GM21619 (cell line): ENCODE data around the gene NR1H4.
"Not testable (repeated sequence)": the region's sequence is repeated elsewhere in the genome, so short reads cannot be mapped to it uniquely, and the experiment has no call there.

ENCODE experiments used
- ATAC-seq: cut with Tn5 transposase; IDR thresholded peaks from one replicate; pipeline ENCODE4 v1.9.1; 2021; ENCODE audit not compliant: unreplicated experiment

The NR1H4 gene

DNA sequence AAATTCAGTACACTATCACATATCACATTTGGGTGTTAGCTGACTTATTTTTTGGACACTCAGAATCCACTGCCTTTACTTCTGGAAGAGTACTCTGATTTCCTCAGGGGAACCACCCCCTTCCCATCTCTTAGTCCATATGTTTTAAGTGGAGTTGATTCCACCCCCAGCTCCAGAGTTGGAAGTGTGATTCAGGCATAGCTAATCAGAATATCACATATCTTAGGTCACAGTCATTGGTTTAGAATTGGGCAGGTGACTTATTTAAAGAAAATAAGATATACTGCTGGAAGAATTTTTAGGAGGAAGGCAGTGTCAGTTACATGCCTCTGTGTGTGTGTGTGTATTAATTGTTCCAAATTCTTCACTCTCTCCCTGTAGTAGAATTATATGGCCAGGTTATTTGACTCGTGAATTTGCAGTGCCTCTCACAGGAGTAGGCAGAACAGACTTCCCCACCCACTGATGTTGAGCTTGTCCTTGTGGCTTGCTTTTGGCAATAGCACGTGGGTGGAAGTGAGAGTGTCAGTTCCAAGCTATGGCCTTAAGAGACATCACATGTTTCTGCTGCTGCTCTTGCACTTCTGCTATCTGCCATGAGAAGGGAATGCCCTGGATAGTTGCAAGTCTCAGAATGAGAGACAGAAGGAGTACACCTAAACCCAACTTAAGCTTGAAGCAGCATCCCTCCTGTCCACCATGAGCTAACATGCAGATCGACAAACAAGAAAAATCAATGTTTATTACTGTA is 93.4 kb downstream of the NR1H4 start:
- peak; percentile 91 for ATAC-seq

DNA sequence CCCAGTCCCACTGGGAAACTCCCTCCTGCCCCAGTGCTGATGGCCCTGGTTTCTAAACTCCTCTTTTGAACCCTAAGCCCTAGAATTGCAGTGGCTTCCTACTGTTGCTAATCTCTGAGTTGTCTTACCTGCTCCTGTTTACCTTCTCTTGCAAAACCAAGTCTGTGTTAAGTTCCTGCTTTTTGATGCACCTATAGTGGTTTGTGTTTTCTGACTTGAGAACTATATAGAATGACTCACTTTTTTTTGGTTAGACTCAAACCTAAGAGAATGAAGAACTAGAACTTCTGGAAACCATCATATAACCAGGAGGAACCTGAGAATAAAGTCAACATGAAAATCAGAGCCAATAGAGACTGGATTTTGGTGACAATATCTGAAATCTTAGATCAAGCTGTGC is 94.3 kb downstream of the NR1H4 start:
- peak; percentile 23 for ATAC-seq

DNA sequence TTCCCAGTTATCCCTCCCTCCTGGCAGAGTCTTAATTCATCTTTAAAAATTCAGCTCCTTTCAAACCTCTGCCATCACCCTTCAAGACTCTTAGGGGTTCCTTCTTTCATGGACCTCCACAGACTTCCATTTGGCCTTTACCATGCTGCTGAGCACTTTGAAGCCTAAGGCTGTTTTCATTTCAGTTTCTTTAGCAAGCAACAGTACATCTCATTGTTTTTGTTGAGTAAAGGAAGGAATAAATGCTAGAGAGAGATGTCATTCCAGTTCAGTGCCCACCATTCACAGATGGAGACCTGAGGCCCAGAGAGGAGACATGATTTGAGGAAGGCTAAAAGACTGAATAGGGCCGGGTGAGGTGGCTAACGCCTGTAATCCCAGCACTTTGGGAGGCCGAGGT is 98.5 kb downstream of the NR1H4 start:
- ATAC-seq, result no peak

DNA sequence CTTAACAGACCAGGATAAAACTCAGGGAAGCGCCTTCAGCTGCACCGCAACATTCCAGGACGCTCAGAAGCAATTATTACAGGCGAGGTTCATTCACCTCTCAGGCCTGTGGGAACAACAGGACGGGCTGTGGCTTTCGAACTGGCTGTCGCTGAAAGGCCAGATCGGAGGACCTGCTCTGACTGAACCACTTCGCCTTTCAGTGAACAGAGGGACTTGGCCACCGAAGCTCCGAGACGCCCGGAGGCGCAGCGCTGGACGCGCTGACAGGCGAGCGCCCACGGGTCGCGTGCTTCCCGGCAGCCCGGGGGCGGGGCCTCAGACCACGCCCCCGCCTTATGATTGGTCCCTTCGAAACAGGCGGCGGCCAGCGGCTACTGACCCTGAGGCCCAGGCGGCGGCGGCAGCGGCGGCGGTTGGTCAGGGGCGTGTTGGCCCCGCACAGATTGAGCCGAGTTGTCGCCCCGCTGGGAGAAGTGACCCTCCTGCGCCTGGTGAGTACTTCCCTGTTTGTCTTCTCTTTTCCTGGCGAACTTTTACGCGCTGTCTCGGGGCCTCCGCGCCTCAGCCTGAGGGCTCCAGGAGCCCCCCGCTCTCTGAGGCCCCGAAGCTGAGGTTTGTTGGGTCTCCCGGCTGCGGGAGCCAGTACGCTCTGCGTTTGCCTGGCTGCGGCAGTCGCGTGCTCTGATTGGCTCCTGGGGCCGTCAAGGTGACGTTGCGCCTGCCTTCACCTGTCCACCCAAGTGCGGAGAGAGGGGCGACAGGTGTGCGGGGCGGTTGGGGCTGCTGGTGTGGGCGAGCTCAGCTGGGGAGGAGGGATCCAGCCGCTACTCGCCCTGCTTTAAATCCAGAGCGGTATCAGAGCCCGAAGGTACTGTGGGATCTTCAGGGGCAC is 99.9 kb downstream of the NR1H4 start, which contains the start of gene GAS2L3:
Gene GAS2L3, plus strand, starts transcription at position 393 of the 895 bp plus-strand sequence. CDS start 21,221 bp downstream, outside the sequence.
- ATAC-seq, result peak; percentile 97

DNA sequence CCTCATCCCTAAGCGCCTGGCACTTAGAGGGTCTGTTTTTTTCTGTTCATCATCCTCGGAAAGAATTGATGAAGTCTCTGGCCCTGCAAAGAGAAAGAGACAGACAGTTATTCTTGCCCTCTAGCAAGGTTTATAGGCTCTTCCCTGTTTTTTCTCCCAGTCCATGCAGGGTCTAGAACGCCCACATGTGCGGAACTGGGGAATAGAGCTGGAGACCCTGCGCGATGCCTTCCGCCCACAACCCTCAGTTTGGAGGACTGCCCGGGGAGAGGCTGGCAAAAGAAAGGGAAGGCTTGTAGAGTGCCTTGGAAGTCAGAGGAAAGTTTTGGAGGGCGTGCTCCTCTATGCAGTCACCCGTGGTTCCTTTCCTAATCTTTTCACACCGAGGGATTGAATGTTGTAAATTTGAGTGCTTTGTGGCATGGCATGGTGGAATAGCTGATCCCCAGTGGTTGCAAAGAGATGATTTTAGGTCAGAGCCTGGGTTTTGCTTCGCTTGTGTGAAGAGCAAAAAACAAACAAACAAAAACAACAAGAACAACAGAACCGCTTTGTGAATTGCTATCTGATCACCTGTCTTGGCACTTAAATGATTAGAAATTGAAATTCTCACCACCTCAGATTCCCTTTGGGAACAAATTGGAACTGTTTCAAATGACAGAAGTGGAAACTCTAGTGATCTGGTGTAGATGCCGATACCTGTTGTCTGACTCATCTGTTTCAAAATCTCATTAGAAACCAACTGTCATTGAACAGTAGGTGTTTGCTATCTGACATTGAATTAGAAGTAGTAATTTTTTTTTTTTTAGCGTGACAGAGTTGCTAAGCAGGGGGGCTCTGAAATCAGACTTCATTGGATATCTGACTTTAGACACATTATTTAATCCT is 100.8 kb downstream of the NR1H4 start:
- peak; percentile 5 for ATAC-seq

DNA sequence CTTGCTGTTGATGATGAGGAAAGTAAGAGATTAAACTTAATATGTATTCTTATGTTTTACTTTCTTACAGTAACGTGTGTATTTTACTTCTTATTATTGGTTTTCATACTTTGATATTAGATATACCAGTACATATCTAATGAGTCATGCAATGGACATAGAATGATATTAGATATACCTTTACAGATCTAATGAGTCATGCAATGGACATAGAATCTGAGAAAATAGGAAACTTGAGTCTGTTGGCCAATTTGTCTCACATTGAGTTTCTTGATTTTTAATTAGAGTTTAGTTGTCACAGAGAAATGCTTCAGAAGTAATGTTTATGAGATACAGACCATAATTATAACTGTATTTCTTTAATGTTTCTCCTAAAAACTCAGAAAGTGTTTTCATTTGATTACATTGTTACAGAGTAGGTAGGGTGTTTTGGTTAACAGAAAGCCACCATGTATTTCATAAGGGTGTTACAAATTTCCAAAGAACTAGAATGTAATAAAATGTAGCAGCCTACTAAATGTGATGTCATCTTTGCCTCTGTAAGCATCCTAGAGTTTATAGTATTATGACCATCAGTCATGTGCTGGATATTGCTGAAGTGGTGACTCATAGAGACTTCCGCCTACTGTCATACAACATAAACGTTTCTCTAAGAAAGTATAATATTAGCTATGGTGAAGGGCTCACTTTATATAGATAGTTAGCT is 102.8 kb downstream of the NR1H4 start:
- no peak for ATAC-seq

DNA sequence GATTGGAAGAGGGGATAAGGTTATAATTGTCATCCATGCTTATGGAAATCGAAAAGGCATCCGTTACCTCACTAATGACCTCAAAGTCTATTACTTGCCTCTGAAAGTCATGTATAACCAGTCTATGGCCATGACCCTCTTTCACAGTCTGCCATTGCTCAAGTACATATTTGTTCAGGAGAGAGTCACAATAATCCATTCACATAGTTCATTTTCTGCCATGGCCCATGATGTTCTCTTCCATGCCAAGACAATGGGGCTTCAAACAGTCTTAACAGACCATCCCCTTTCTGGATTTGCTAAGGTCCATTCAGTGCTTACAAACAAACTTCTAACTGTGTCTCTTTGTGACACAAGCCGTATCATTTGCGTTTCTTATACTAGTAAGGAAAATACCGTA is 105.3 kb downstream of the NR1H4 start:
- ATAC-seq, result no peak

DNA sequence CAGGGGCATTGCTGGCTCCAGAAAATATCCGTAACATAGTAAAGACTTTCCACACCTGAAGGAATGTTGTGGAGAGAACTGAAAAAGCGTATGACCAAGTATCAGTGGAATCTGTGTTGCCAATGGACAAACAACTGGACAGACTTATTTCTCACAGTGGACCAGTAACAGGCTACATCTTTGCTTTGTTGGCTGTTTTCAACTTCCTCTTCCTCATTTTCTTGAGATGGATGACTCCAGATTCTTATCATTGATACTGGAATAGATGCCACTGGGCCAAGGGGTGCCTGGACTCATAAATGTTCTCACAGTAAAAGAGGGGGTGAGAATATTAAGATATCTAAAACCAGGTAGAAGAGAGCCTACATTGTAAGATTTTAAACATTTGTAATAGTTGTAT is 106.2 kb downstream of the NR1H4 start:
- ATAC-seq, result no peak

DNA sequence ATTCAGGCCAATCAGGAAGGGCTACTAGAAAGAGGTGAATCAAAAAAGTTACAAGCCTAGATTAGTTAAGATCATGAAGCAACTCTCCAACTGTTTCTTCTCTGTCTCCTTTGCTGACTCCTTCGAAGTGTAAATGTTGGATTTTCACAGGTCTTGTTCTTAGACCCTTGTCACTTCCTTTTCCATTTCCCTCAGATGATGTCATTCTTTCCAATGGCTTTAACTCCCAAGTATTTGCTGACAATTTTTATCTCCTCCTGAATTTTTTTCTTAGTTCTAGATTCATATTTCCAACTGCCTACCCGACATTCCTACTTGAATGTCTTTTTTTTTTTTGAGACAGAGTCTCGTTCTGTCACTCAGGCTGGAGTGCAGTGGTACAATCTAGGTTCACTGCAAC is 110.6 kb downstream of the NR1H4 start:
- no peak for ATAC-seq

DNA sequence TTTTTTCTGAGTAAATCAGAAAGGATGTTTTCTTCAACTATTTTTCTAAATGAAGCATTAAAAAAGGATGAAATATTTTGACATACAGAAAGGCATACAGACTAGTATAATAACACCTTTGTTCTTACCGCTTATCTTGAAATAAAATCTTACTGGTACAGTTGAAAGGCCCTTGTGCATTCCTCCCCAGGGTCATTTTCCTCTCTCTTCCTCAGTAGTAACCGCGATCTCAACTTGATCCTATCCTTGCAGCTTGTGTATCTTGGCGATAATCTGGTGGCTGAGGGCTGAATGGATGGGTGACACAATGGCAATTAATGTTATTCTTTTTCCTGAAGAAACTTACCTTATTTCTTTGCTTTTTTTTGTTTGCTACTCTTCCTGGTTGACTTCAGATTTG is 118.3 kb downstream of the NR1H4 start:
- ATAC-seq, result no peak

DNA sequence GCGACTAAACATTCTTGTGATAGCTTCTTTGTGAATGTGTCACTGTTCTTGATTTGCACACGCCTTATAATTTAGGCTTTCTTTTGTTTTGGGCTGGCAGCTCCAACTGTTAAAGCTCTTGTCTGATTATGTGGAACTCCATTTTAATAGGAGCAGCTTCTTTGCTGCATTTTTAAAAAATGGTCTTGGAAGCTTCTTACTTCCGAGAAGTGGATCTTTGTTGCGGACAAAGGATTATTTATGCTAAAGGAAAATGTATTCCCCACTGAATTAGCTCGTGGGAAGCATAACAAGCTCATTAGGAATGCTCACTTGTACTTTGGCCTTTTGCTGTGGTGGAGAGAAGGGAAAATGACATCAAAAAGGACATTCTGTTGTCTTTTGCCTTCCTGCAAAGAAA is 119.8 kb downstream of the NR1H4 start:
- ATAC-seq, result no peak

DNA sequence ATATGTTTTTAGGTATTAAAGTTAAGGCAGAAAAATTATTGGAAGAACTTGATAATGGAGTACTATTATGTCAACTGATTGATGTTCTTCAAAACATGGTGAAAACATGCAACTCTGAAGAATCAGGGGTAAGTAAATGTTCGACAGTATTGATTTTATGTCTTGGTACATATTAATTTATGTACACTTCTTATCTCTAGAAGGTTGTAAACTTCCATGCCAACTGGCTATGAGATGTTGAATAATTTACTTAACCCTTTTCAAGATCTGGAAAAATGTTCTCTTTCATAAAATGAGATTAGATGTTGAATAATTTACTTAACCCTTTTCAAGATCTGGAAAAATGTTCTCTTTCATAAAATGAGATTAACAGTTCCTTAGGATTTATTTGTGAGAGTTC is 128.0 kb downstream of the NR1H4 start:
- no peak for ATAC-seq

DNA sequence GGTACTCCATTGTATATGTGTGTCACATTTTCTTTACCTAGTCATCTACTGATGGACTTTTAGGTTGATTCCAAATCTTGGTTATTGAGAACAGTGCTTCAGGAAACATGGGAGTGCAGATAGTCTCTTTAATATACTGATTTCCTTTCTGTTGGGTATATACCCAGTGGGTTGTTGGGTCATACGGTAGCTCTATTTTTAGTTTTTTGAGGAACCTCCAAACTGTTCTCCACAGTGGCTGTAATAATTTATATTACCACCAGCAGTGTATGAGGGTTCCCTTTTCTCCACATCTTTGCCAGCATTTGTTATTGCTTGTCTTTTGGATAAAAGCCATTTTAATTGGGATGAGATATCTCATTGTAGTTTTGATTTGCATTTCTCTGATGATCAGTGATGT is 129.3 kb downstream of the NR1H4 start:
- ATAC-seq, result not testable (repeated sequence)

DNA sequence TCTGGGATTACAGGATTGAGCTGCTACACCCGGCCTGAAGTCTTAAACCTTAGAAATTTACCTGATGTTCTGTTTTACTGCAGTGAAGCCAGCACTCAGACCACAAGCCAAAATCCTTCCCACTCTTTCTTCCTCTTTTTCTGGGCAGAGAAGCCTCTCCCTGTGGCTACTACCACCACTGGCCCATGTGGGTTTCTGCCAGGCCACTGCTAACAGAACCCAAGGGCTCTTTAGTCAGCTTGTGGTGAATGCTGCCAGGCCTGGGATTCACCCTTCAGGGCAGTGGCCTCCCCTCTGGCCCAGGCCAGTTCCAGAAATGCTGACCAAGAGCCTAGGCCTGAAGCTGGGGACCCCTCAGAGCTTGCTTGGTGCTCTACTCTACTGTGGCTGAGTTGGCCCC is 135.1 kb downstream of the NR1H4 start:
- ATAC-seq, result no peak

DNA sequence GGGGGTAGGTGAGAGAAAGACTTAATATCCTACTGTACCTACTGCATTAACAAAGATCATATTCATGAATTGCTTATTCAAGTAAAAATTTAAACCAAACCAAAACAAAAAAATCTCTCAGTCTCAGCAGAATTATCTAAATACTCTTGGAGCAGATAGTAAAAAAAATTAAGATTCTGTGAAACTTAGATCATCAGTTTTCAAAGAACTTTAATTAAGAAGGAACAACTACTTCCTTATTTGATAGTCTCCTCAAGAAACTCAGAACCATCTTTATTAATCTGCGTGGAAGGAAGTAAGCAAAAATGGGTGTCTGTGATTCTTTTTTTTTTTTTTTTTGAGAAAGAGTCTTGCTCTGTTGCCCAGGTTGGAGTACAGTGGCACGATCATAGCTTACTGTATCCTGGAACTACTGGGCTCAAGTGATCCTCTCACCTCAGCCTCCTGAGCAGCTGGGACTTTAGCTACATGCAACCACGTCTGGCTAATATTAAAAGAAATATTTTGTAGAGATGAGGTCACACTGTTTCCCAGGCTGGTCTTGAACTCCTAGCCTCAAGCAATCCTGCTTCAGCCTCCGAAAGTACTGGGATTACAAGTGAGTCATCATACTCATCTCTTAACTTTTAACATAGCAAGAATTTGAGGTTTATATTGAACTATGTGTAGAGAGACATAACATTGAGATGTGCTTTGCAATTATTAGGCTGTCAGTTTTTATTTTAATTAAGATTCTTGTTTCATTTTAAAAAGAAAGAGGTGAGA is 137.2 kb downstream of the NR1H4 start:
- no peak for ATAC-seq

DNA sequence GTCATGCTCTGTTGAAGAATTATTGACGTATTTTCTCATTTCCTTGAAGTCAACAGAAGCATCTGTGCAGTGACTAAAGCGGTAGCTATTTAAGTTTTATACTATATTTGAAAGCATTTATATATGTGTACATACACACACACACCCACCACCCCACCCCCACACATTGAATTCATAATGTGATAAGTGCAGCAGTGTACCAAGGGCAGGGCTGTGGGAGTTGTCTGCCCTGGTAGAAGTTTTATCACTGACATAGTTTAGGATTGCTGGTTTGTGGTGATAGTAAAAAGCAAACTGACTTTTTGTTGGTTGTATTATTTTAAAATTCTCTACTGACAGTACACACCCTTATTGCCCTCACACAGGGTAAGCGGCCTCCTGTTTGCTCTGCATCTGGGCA is 138.9 kb downstream of the NR1H4 start:
- no peak for ATAC-seq
